HepG2 (cell line): Measurements from ENCODE around the gene PELI3. TPM values are rescaled to one million over a fixed set of nuclear protein-coding genes. Genes with fewer than 3 reads are reported as not detected.

Source experiments
- AGO1 ChIP-seq: fragments of 200-400 bp; formaldehyde crosslinking; IDR thresholded peaks from 2 replicates; pipeline ENCODE4 v1.6.1; 2017; ENCODE audit warnings: mild to moderate bottlenecking, low read depth, low read length, moderate library complexity; ENCODE audit not compliant: poor library complexity, severe bottlenecking
- FOXA1 ChIP-seq, 2 experiments: fragments of 450-650 bp in 1 of 2; sonication (generic) in 1 of 2; formaldehyde crosslinking in 1 of 2; IDR thresholded peaks; 2 replicates each; pipeline versions ENCODE4 v1.4.0 to v1.6.1; 2016 to 2020; ENCODE audit warnings: missing genetic modification reagents in 1 of 2
- GABPB1 ChIP-seq: IDR thresholded peaks from 2 replicates; pipeline ENCODE4 v1.6.1; 2016; ENCODE audit warnings: mild to moderate bottlenecking, missing genetic modification reagents, moderate library complexity, missing compliant biosample characterization
- HHEX ChIP-seq: IDR thresholded peaks from 2 replicates; pipeline ENCODE4 v1.6.1; 2016; ENCODE audit warnings: control low read depth
- KAT8 ChIP-seq: IDR thresholded peaks from 2 replicates; pipeline ENCODE4 v1.6.1; 2016; ENCODE audit warnings: missing genetic modification reagents, missing compliant biosample characterization
- MAF1 ChIP-seq: sonication (generic); formaldehyde crosslinking; IDR thresholded peaks from 2 replicates; pipeline ENCODE4 v1.5.0; 2020; ENCODE audit warnings: missing genetic modification reagents, borderline replicate concordance
- MED8 ChIP-seq: sonication (generic); formaldehyde crosslinking; IDR thresholded peaks from 2 replicates; pipeline ENCODE4 v1.8.1; 2023; ENCODE audit warnings: mild to moderate bottlenecking, missing genetic modification reagents; ENCODE audit not compliant: insufficient replicate concordance
- MTA1 ChIP-seq: sonication (generic); formaldehyde crosslinking; IDR thresholded peaks from 2 replicates; pipeline ENCODE4 v1.4.0; 2020; ENCODE audit warnings: missing genetic modification reagents, mild to moderate bottlenecking, borderline replicate concordance
- PAF1 ChIP-seq: IDR thresholded peaks from 2 replicates; pipeline ENCODE4 v1.6.1; 2016; ENCODE audit warnings: missing genetic modification reagents, missing compliant biosample characterization
- PAWR ChIP-seq: sonication (generic); formaldehyde crosslinking; IDR thresholded peaks from 2 replicates; pipeline ENCODE4 v1.4.0; 2020; ENCODE audit warnings: missing genetic modification reagents, mild to moderate bottlenecking, borderline replicate concordance
- SOX5 ChIP-seq: IDR thresholded peaks from 2 replicates; pipeline ENCODE4 v1.6.1; 2016; ENCODE audit warnings: borderline replicate concordance
- SP2 ChIP-seq: sonication (generic); formaldehyde crosslinking; IDR thresholded peaks from 2 replicates; pipeline ENCODE4 v1.5.1; 2020; ENCODE audit warnings: mild to moderate bottlenecking, missing genetic modification reagents
- SUZ12 ChIP-seq: fragments of 150-350 bp; IDR thresholded peaks from 2 replicates; pipeline ENCODE4 v1.6.1; 2014; ENCODE audit warnings: low read depth, low read length
- TERF1 ChIP-seq: sonication (generic); formaldehyde crosslinking; IDR thresholded peaks from 2 replicates; pipeline ENCODE4 v1.8.0; 2022; ENCODE audit warnings: mild to moderate bottlenecking, missing genetic modification reagents, moderate library complexity
- TFDP2 ChIP-seq: sonication (generic); formaldehyde crosslinking; IDR thresholded peaks from 2 replicates; pipeline ENCODE4 v1.4.0; 2020; ENCODE audit warnings: missing genetic modification reagents
- THYN1 ChIP-seq: sonication (generic); formaldehyde crosslinking; IDR thresholded peaks from 2 replicates; pipeline ENCODE4 v1.8.1; 2023; ENCODE audit warnings: low read depth, mild to moderate bottlenecking, moderate library complexity, missing genetic modification reagents, borderline replicate concordance
- ZC3H4 ChIP-seq: sonication (generic); formaldehyde crosslinking; IDR thresholded peaks from 2 replicates; pipeline ENCODE4 v1.4.0; 2020; ENCODE audit warnings: missing genetic modification reagents, borderline replicate concordance
- ZNF10 ChIP-seq: sonication (generic); formaldehyde crosslinking; IDR thresholded peaks from 2 replicates; pipeline ENCODE4 v1.4.0; 2020; ENCODE audit warnings: mild to moderate bottlenecking, low read depth, missing genetic modification reagents, borderline replicate concordance
- ZNF33A ChIP-seq: sonication (generic); formaldehyde crosslinking; IDR thresholded peaks from 2 replicates; pipeline ENCODE4 v1.5.1; 2020; ENCODE audit warnings: missing genetic modification reagents, mild to moderate bottlenecking, moderate library complexity, borderline replicate concordance
- ZNF350 ChIP-seq: sonication (generic); formaldehyde crosslinking; IDR thresholded peaks from 2 replicates; pipeline ENCODE4 v1.4.0; 2020; ENCODE audit warnings: mild to moderate bottlenecking, low read depth, missing genetic modification reagents, borderline replicate concordance
- ZNF432 ChIP-seq: sonication (generic); formaldehyde crosslinking; IDR thresholded peaks from 2 replicates; pipeline ENCODE4 v1.5.0; 2020; ENCODE audit warnings: missing genetic modification reagents, mild to moderate bottlenecking, borderline replicate concordance
- ZNF607 ChIP-seq: sonication (generic); formaldehyde crosslinking; IDR thresholded peaks from 2 replicates; pipeline ENCODE4 v1.5.1; 2020; ENCODE audit warnings: missing genetic modification reagents, mild to moderate bottlenecking, borderline replicate concordance
- ZNF672 ChIP-seq: sonication (generic); formaldehyde crosslinking; IDR thresholded peaks from 2 replicates; pipeline ENCODE4 v1.8.1; 2022; ENCODE audit warnings: missing genetic modification reagents
- polyA plus RNA-seq, 8 experiments: library from polyadenylated mRNA; depleted of rRNA in 3 of 8; stranded (reverse) in 7 of 8; unstranded in 1 of 8; fragments of >200 nt; fragmentation: Illumina TruSeq in 4 of 8; extraction: Trizol in 4 of 8; gene quantifications; 2 replicates each; pipeline versions ENCODE4 v1.2.1 to v1.2.3, GENCODE V29; 2011 to 2016; ENCODE audit warnings: low read depth in 4 of 8, missing spikeins in 1 of 8, mixed read lengths in 1 of 8; ENCODE audit not compliant: insufficient read depth in 1 of 8
- total RNA-seq, 5 experiments: library from RNA; depleted of rRNA; stranded (reverse); fragments of >200 nt; fragmentation: Illumina TruSeq; extraction: Trizol; gene quantifications; 2 replicates each; pipeline ENCODE4 v1.2.3, GENCODE V29; 2016; ENCODE audit warnings: low read depth in 1 of 5
- TF ChIP-seq, protein P1 (sequence below): sonication (generic); formaldehyde crosslinking; IDR thresholded peaks from 2 replicates; pipeline ENCODE4 v1.5.1; 2020; ENCODE audit warnings: mild to moderate bottlenecking, moderate library complexity, missing genetic modification reagents
- TF ChIP-seq, protein P2 (sequence below): sonication (generic); formaldehyde crosslinking; IDR thresholded peaks from 2 replicates; pipeline ENCODE4 v1.4.0; 2020; ENCODE audit warnings: missing genetic modification reagents; ENCODE audit errors: not compliant biosample characterization

The PELI3 gene
- total and polyA plus RNA-seq, 2 of the 13 experiments (the other 11 are each of a cell fraction or from before 2014, with no cell fraction given) = 2.0 to 4.0 TPM

GRCh38 chr11:66480117-66480938 lies 13.6 kb downstream of the PELI3 start, which contains the start of gene DPP3 (continued):
- TF ChIP-seq TFDP2 (CRISPR knock-in tag) (peak; percentile 73), SP2 (CRISPR knock-in tag) (peak; percentile 98), MED8 (no peak), FOXA1 (IDR thresholded peaks at IDR 0.05) (no peak), FOXA1 (CRISPR knock-in tag; IDR thresholded peaks at IDR 0.05) (peak; percentile 49; the same call in 1 of the 2 replicates), PAWR (no peak), ZNF10 (CRISPR knock-in tag) (no peak), PAF1 (CRISPR knock-in tag) (no peak), TERF1 (CRISPR knock-in tag) (no peak), MTA1 (CRISPR knock-in tag) (no peak; the same call in 1 of the 2 replicates), ZNF672 (CRISPR knock-in tag) (no peak), ZNF350 (CRISPR knock-in tag) (no peak; the same call in 1 of the 2 replicates), SOX5 (CRISPR knock-in tag) (no peak; the same call in 1 of the 2 replicates), KAT8 (CRISPR knock-in tag) (peak; percentile 92), ZC3H4 (CRISPR knock-in tag) (peak; percentile 7; the same call in 1 of the 2 replicates), MAF1 (CRISPR knock-in tag) (no peak), HHEX (CRISPR knock-in tag) (no peak), SUZ12 (no peak), AGO1 (peak; percentile 93), ZNF607 (CRISPR knock-in tag) (no peak; the same call in 1 of the 2 replicates), GABPB1 (peak; percentile 97), ZNF432 (CRISPR knock-in tag) (0 out of 2 replicates have a peak, but pooled peaks have one; percentile 65), ZNF33A (CRISPR knock-in tag) (no peak), THYN1 (no peak)
- TF ChIP-seq, protein P1, sequence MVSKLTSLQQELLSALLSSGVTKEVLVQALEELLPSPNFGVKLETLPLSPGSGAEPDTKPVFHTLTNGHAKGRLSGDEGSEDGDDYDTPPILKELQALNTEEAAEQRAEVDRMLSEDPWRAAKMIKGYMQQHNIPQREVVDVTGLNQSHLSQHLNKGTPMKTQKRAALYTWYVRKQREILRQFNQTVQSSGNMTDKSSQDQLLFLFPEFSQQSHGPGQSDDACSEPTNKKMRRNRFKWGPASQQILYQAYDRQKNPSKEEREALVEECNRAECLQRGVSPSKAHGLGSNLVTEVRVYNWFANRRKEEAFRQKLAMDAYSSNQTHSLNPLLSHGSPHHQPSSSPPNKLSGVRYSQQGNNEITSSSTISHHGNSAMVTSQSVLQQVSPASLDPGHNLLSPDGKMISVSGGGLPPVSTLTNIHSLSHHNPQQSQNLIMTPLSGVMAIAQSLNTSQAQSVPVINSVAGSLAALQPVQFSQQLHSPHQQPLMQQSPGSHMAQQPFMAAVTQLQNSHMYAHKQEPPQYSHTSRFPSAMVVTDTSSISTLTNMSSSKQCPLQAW = peak; percentile 65
- TF ChIP-seq, protein P2, sequence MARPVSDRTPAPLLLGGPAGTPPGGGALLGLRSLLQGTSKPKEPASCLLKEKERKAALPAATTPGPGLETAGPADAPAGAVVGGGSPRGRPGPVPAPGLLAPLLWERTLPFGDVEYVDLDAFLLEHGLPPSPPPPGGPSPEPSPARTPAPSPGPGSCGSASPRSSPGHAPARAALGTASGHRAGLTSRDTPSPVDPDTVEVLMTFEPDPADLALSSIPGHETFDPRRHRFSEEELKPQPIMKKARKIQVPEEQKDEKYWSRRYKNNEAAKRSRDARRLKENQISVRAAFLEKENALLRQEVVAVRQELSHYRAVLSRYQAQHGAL (CRISPR knock-in tag) = no peak
